HG02970 (cell line): ENCODE data around the gene KRTAP9-6.
"Not testable (repeated sequence)": the region's sequence is repeated elsewhere in the genome, so short reads cannot be mapped to it uniquely, and the experiment has no call there.

ENCODE experiments used
- ATAC-seq: cut with Tn5 transposase; IDR thresholded peaks from one replicate; pipeline ENCODE4 v1.9.1; 2021; ENCODE audit warnings: mild to moderate bottlenecking, moderate library complexity, moderate number of reproducible peaks; ENCODE audit not compliant: unreplicated experiment, low FRiP score

Gene KRTAP9-6

GRCh38 chr17:41267711-41268110 lies 2.5 kb downstream of the KRTAP9-6 start:
- ATAC-seq, result no peak

- not testable (repeated sequence) for ATAC-seq
Observed at GRCh38 chr17:41271323-41271722, 6.1 kb downstream of the KRTAP9-6 start.

- ATAC-seq, result no peak
Observed at GRCh38 chr17:41271858-41272257, 6.7 kb downstream of the KRTAP9-6 start.

GRCh38 chr17:41275648-41276190 lies 10.5 kb downstream of the KRTAP9-6 start, which contains the start of gene KRTAP9-7:
TSS of gene KRTAP9-7 (plus strand) at chr17:41275698. CDS start at chr17:41275698, 0 bp downstream.
- not testable (repeated sequence) for ATAC-seq

GRCh38 chr17:41278176-41278955 lies 13.2 kb downstream of the KRTAP9-6 start:
- ATAC-seq, result no peak

GRCh38 chr17:41284043-41284442 lies 18.9 kb downstream of the KRTAP9-6 start:
- ATAC-seq, result no peak

GRCh38 chr17:41284546-41284945 lies 19.4 kb downstream of the KRTAP9-6 start:
- no peak for ATAC-seq

- ATAC-seq, result no peak
Observed at GRCh38 chr17:41287050-41287449, 21.9 kb downstream of the KRTAP9-6 start.

- ATAC-seq, result no peak
Observed at GRCh38 chr17:41294016-41294415, 28.8 kb downstream of the KRTAP9-6 start.

- no peak for ATAC-seq
Observed at GRCh38 chr17:41296846-41297245, 31.7 kb downstream of the KRTAP9-6 start.

GRCh38 chr17:41298458-41299135 lies 33.4 kb downstream of the KRTAP9-6 start:
- no peak for ATAC-seq

GRCh38 chr17:41301204-41301790 lies 36.1 kb downstream of the KRTAP9-6 start:
- ATAC-seq, result no peak

- ATAC-seq, result no peak
Observed at GRCh38 chr17:41301916-41302901, 37.0 kb downstream of the KRTAP9-6 start, which contains the start of gene KRTAP29-1. TSS of gene KRTAP29-1 (minus strand) at chr17:41302851. CDS start at chr17:41302851, 0 bp downstream.

- no peak for ATAC-seq
Observed at GRCh38 chr17:41302981-41303380, 37.8 kb downstream of the KRTAP9-6 start.

GRCh38 chr17:41304091-41304490 lies 38.9 kb downstream of the KRTAP9-6 start:
- ATAC-seq, result no peak

- no peak for ATAC-seq
Observed at GRCh38 chr17:41307647-41308046, 42.5 kb downstream of the KRTAP9-6 start.

- no peak for ATAC-seq
Observed at GRCh38 chr17:41308251-41308917, 43.2 kb downstream of the KRTAP9-6 start.

- ATAC-seq, result no peak
Observed at GRCh38 chr17:41308918-41309359, 43.8 kb downstream of the KRTAP9-6 start, which contains the start of gene KRTAP16-1. TSS of gene KRTAP16-1 (minus strand) at chr17:41309309. CDS start at chr17:41309253, 56 bp downstream.

GRCh38 chr17:41311111-41311510 lies 45.9 kb downstream of the KRTAP9-6 start:
- ATAC-seq, result no peak
